Fibroblast of skin of right quadriceps (primary cell): ENCODE measurements around the gene PHLDB1.

Experiments
- DNase-seq: peaks from one replicate; pipeline ENCODE4 v3.0.0-alpha.2; 2013

PHLDB1 gene

GRCh38 chr11:118690553-118691304 lies 83.3 kb downstream of the PHLDB1 start:
- DNase-seq: no peak

- peak; percentile 51 for DNase-seq
Observed at GRCh38 chr11:118691926-118692830, 84.8 kb downstream of the PHLDB1 start.

GRCh38 chr11:118694185-118694584 lies 86.8 kb downstream of the PHLDB1 start:
- no peak for DNase-seq

- DNase-seq: no peak
Observed at GRCh38 chr11:118694771-118695170, 87.4 kb downstream of the PHLDB1 start.

GRCh38 chr11:118696673-118697226 lies 89.3 kb downstream of the PHLDB1 start:
- no peak for DNase-seq

GRCh38 chr11:118697346-118697745 lies 89.9 kb downstream of the PHLDB1 start:
- DNase-seq: no peak

GRCh38 chr11:118699506-118700220 lies 92.2 kb downstream of the PHLDB1 start:
- DNase-seq: no peak

- DNase-seq: no peak
Observed at GRCh38 chr11:118703563-118704106, 96.2 kb downstream of the PHLDB1 start.

GRCh38 chr11:118705111-118705741 lies 97.8 kb downstream of the PHLDB1 start:
- DNase-seq: no peak

GRCh38 chr11:118705791-118706545 lies 98.6 kb downstream of the PHLDB1 start:
- no peak for DNase-seq

GRCh38 chr11:118706546-118706825 lies 99.1 kb downstream of the PHLDB1 start:
- DNase-seq: no peak
